Karpas-422 (cell line): ENCODE measurements around the gene SSMEM1. TPM values are rescaled to one million over a fixed set of nuclear protein-coding genes. Genes with fewer than 3 reads are reported as not detected.
"Not testable (repeated sequence)": the region's sequence is repeated elsewhere in the genome, so short reads cannot be mapped to it uniquely, and the experiment has no call there.

ENCODE experiments used
- DNase-seq: peaks from one replicate; pipeline ENCODE4 v3.0.0-alpha.2; 2015
- H2AFZ ChIP-seq: fragments of 200-600 bp; sonication (generic); 2 replicates; pipeline ENCODE4 v1.6.1; 2014; ENCODE audit warnings: antibody characterized with exemption, low read length, mixed read lengths
- H3K27ac ChIP-seq: fragments of 200-600 bp; sonication (generic); 2 replicates; pipeline ENCODE4 v1.5.1; 2014; ENCODE audit warnings: mild to moderate bottlenecking, low read length, moderate library complexity
- H3K27me3 ChIP-seq: fragments of 200-600 bp; sonication (generic); 2 replicates; pipeline ENCODE4 v1.6.1; 2014; ENCODE audit warnings: low read length, mixed read lengths
- H3K36me3 ChIP-seq: fragments of 200-600 bp; sonication (generic); 2 replicates; pipeline ENCODE4 v1.6.1; 2014; ENCODE audit warnings: low read length, mixed read lengths; ENCODE audit not compliant: insufficient read depth
- H3K4me1 ChIP-seq: fragments of 200-600 bp; sonication (generic); 2 replicates; pipeline ENCODE4 v1.6.1; 2014; ENCODE audit warnings: mild to moderate bottlenecking, low read length, mixed read lengths
- H3K4me2 ChIP-seq: fragments of 200-600 bp; sonication (generic); 2 replicates; pipeline ENCODE4 v1.6.1; 2014; ENCODE audit warnings: low read length, low read depth, mild to moderate bottlenecking; ENCODE audit not compliant: poor library complexity, severe bottlenecking
- H3K4me3 ChIP-seq: fragments of 200-600 bp; sonication (generic); 2 replicates; pipeline ENCODE4 v1.5.1; 2014; ENCODE audit warnings: mild to moderate bottlenecking, antibody characterized with exemption, low read length, mixed read lengths
- H3K79me2 ChIP-seq: fragments of 200-600 bp; sonication (generic); 2 replicates; pipeline ENCODE4 v1.6.1; 2014; ENCODE audit warnings: mild to moderate bottlenecking, low read length, mixed read lengths
- H3K9ac ChIP-seq: fragments of 200-600 bp; sonication (generic); 2 replicates; pipeline ENCODE4 v1.6.0; 2014; ENCODE audit warnings: low read length
- H3K9me2 ChIP-seq: fragments of 200-600 bp; sonication (generic), shearing (Covaris generic); replicated peaks from 2 replicates; pipeline ENCODE4 v1.6.0; 2014; ENCODE audit warnings: mild to moderate bottlenecking, low read length, moderate library complexity; ENCODE audit not compliant: insufficient read depth
- H3K9me3 ChIP-seq: fragments of 300-700, 200-600 bp; sonication (generic); 2 replicates; pipeline ENCODE4 v1.6.1; 2014; ENCODE audit warnings: low read length, mixed read lengths
- H4K20me1 ChIP-seq: fragments of 200-600 bp; sonication (generic); 2 replicates; pipeline ENCODE4 v1.6.1; 2014; ENCODE audit warnings: mild to moderate bottlenecking, antibody characterized with exemption, low read length, low read depth; ENCODE audit not compliant: insufficient read depth
- total RNA-seq: library from RNA; depleted of rRNA; stranded (reverse); fragments of >200 nt; shearing (Covaris generic); gene quantifications from 2 replicates; pipeline ENCODE4 v1.2.3, GENCODE V29; 2014; ENCODE audit warnings: low replicate concordance

The SSMEM1 gene
- total RNA-seq, 1 experiment from 2014 or later, result not detected

- Histone ChIP-seq H3K9ac (no peak overlapping the region), H3K4me3 (no peak overlapping the region), H3K36me3 (peaks cover 59% of the 10 kb centered on the region), H3K27me3 (no peaks in the 10 kb centered on the region), H2AFZ (no peak overlapping the region), H3K9me2 (no peaks in the 10 kb centered on the region), H3K4me1 (no peaks in the 10 kb centered on the region), H3K9me3 (no peaks in the 10 kb centered on the region), H3K4me2 (no peak overlapping the region), H4K20me1 (no peaks in the 10 kb centered on the region), H3K79me2 (peaks cover 59% of the 10 kb centered on the region), H3K27ac (no peak overlapping the region)
- no peak for DNase-seq
Measured at GRCh38 chr7:130181263-130181605, 26.4 kb upstream of the SSMEM1 start.

- peaks cover 64% of the 10 kb centered on the region for H3K36me3 ChIP-seq
- H2AFZ ChIP-seq, result no peak overlapping the region
- no peak for DNase-seq
Measured at GRCh38 chr7:130182990-130183389, 24.7 kb upstream of the SSMEM1 start.

DNA sequence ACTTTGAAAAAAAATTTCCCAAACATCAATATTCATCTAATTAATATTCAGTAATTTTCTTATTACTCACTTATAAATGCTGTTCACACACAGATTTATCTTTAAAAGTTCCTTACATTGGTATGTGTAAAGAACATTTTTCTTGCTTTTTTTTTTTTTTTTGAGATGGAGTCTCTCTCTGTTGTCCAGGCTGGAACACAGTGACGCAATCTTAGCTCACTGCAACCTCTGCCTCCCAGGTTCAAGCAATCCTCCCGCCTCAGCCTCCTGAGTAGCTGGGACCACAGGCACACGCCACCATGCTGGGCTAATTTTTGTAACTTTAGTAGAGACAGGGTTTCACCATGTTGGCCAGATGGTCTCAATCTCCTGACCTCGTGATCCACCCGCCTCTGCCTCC, 23.3 kb upstream of the SSMEM1 start:
- H3K9ac ChIP-seq, H3K27ac ChIP-seq, H3K9me3 ChIP-seq, DNase-seq, H2AFZ ChIP-seq, H3K4me3 ChIP-seq, H3K9me2 ChIP-seq, H4K20me1 ChIP-seq, H3K27me3 ChIP-seq, H3K4me2 ChIP-seq, H3K4me1 ChIP-seq: not testable (repeated sequence)
- H3K36me3 ChIP-seq, result peaks cover 67% of the 10 kb centered on the region
- H3K79me2 ChIP-seq, result peaks cover 71% of the 10 kb centered on the region

More at GRCh38 chr7:130182990-130183389, 24.7 kb upstream of the SSMEM1 start:
- H4K20me1 ChIP-seq, result no peaks in the 10 kb centered on the region
- H3K4me3 ChIP-seq, result no peak overlapping the region
- no peak overlapping the region for H3K4me2 ChIP-seq
- peaks cover 71% of the 10 kb centered on the region for H3K79me2 ChIP-seq
- H3K27me3 ChIP-seq, result no peaks in the 10 kb centered on the region
- H3K4me1 ChIP-seq, result no peaks in the 10 kb centered on the region
- H3K9me3 ChIP-seq, result no peaks in the 10 kb centered on the region
- H3K9me2 ChIP-seq, result no peaks in the 10 kb centered on the region
- no peak overlapping the region for H3K27ac ChIP-seq
- no peak overlapping the region for H3K9ac ChIP-seq

- Histone ChIP-seq H3K9me2 (no peaks in the 10 kb centered on the region), H3K9me3 (no peaks in the 10 kb centered on the region), H3K79me2 (peaks cover 73% of the 10 kb centered on the region), H3K4me3 (no peak overlapping the region), H2AFZ (no peak overlapping the region), H3K4me1 (no peaks in the 10 kb centered on the region), H3K36me3 (peaks cover 69% of the 10 kb centered on the region), H3K9ac (no peak overlapping the region), H3K27ac (no peak overlapping the region), H4K20me1 (no peaks in the 10 kb centered on the region), H3K4me2 (no peak overlapping the region), H3K27me3 (no peaks in the 10 kb centered on the region)
- DNase-seq, result no peak
Measured at GRCh38 chr7:130187360-130187759, 20.3 kb upstream of the SSMEM1 start.

DNA sequence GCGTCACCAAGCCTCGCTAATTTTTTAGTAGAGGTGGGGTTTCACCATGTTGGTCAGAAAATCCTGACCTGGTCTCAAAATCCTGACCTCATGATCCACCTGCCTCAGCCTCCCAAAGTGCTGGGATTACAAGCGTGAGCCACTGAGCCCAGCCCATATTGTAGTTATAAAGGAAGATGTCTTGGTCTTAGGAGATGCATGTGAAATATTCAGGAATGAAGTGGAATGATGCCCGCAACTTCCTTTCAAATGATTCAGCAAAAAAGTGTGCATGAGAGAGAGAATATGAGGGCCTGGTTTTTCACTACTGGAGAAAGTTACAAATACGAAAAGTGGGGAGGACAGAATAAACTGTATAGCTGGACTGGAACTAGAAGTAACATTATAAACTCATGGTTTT, 18.3 kb upstream of the SSMEM1 start:
- Histone ChIP-seq H3K79me2 (peaks cover 68% of the 10 kb centered on the region), H4K20me1 (no peaks in the 10 kb centered on the region), H3K36me3 (peaks cover 52% of the 10 kb centered on the region), H3K27me3 (no peaks in the 10 kb centered on the region), H3K9me2 (no peaks in the 10 kb centered on the region), H3K4me2 (no peak overlapping the region), H2AFZ (no peak overlapping the region), H3K9ac (no peak overlapping the region), H3K27ac (no peak overlapping the region), H3K4me3 (no peak overlapping the region), H3K9me3 (no peaks in the 10 kb centered on the region), H3K4me1 (no peaks in the 10 kb centered on the region)
- no peak for DNase-seq

DNA sequence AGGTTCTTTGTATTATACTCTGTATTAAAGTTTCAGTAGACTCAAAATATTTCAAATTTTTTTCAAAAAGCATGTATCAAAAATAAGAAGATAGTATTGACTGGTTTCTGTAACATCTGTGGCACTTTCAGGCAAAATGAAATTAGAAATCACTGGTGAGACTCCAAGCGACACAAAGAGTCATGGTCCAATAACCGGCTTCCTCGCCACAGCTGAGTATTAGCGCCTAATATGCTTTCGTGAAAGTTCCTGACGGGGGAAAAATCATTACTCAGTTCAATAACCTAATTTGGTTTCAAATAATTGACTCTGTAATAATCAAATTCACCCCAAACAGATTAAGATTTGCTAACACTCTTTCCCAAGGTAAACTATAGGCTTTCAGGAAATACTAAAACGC, 15.9 kb upstream of the SSMEM1 start:
- no peaks in the 10 kb centered on the region for H3K9me3 ChIP-seq
- no peak overlapping the region for H2AFZ ChIP-seq
- H3K9me2 ChIP-seq, result no peaks in the 10 kb centered on the region
- H4K20me1 ChIP-seq, result no peaks in the 10 kb centered on the region
- H3K36me3 ChIP-seq, result peaks cover 51% of the 10 kb centered on the region
- no peaks in the 10 kb centered on the region for H3K27me3 ChIP-seq
- no peaks in the 10 kb centered on the region for H3K4me1 ChIP-seq
- H3K4me3 ChIP-seq, result no peak overlapping the region
- H3K27ac ChIP-seq, result no peak overlapping the region
- H3K4me2 ChIP-seq, result no peak overlapping the region
- no peak overlapping the region for H3K9ac ChIP-seq
- H3K79me2 ChIP-seq, result peaks cover 57% of the 10 kb centered on the region
- no peak for DNase-seq

GRCh38 chr7:130195396-130195795, 12.3 kb upstream of the SSMEM1 start:
- Histone ChIP-seq H3K9me2 (no peaks in the 10 kb centered on the region), H3K27me3 (no peaks in the 10 kb centered on the region), H3K4me2 (no peak overlapping the region), H3K9me3 (no peaks in the 10 kb centered on the region), H3K4me1 (no peaks in the 10 kb centered on the region), H3K4me3 (no peak overlapping the region), H3K9ac (no peak overlapping the region), H2AFZ (no peak overlapping the region), H3K36me3 (peaks cover 63% of the 10 kb centered on the region), H4K20me1 (no peaks in the 10 kb centered on the region), H3K27ac (no peak overlapping the region), H3K79me2 (peaks cover 49% of the 10 kb centered on the region)
- no peak for DNase-seq

- no peak overlapping the region for H3K9ac ChIP-seq
- no peaks in the 10 kb centered on the region for H4K20me1 ChIP-seq
- H3K36me3 ChIP-seq, result peaks cover 62% of the 10 kb centered on the region
- H2AFZ ChIP-seq, result no peak overlapping the region
- no peaks in the 10 kb centered on the region for H3K9me2 ChIP-seq
- H3K79me2 ChIP-seq, result peaks cover 44% of the 10 kb centered on the region
- H3K4me2 ChIP-seq, result no peak overlapping the region
- H3K4me1 ChIP-seq, result no peaks in the 10 kb centered on the region
- H3K4me3 ChIP-seq, result no peak overlapping the region
- H3K9me3 ChIP-seq, result no peaks in the 10 kb centered on the region
- H3K27me3 ChIP-seq, result no peaks in the 10 kb centered on the region
- no peak for DNase-seq
- no peak overlapping the region for H3K27ac ChIP-seq
Measured at GRCh38 chr7:130196476-130196875, 11.2 kb upstream of the SSMEM1 start.

- H3K27ac ChIP-seq, result no peak overlapping the region
- H3K4me3 ChIP-seq, result no peak overlapping the region
- no peak overlapping the region for H3K4me2 ChIP-seq
- H3K9me3 ChIP-seq, result no peaks in the 10 kb centered on the region
- H4K20me1 ChIP-seq, result no peaks in the 10 kb centered on the region
- no peak for DNase-seq
- H3K9ac ChIP-seq, result no peak overlapping the region
- H3K9me2 ChIP-seq, result no peaks in the 10 kb centered on the region
- no peak overlapping the region for H2AFZ ChIP-seq
- peaks cover 62% of the 10 kb centered on the region for H3K36me3 ChIP-seq
- no peaks in the 10 kb centered on the region for H3K4me1 ChIP-seq
- peaks cover 44% of the 10 kb centered on the region for H3K79me2 ChIP-seq
- H3K27me3 ChIP-seq, result no peaks in the 10 kb centered on the region
Measured at GRCh38 chr7:130197094-130197493, 10.6 kb upstream of the SSMEM1 start.
